Common myeloid progenitor, CD34-positive (primary cell): ENCODE measurements around the gene IGF1R.

Experiments used
- CTCF ChIA-PET: fragments of 350-600 bp; sonication (Branson Sonifier 250); formaldehyde crosslinking; loops from one replicate; lab custom pipeline; 2021; ENCODE audit warnings: antibody characterized with exemption; lab: Charles Lee
- POLR2A ChIA-PET: fragments of 350-600 bp; sonication (Branson Sonifier 250); formaldehyde crosslinking; loops from one replicate; lab custom pipeline; 2021; ENCODE audit warnings: antibody characterized with exemption; lab: Charles Lee
- DNase-seq, 3 donors: peaks; one replicate each; pipeline versions ENCODE4 v3.0.0 to v3.0.0-alpha.2; 2013
- H3K27ac ChIP-seq, 2 experiments: 1 replicate in 1 of 2; 2 replicates in 1 of 2; pipeline ENCODE4 v1.7.0; 2013; ENCODE audit warnings: inconsistent platforms in 2 of 2, low read length in 2 of 2, mild to moderate bottlenecking in 2 of 2, low read depth in 1 of 2, moderate library complexity in 1 of 2; ENCODE audit not compliant: severe bottlenecking in 2 of 2, insufficient read depth in 1 of 2, poor library complexity in 1 of 2
- H3K27me3 ChIP-seq, 5 experiments: replicated peaks in 2 of 5; 1 replicate in 3 of 5; 2 replicates in 2 of 5; pipeline versions ENCODE4 v1.6.1 to v1.7.0; 2013; ENCODE audit warnings: low read length in 4 of 5, mild to moderate bottlenecking in 2 of 5, moderate library complexity in 2 of 5, inconsistent platforms in 1 of 5; ENCODE audit not compliant: insufficient read depth in 5 of 5, control insufficient read depth in 4 of 5
- H3K36me3 ChIP-seq, 4 experiments: 1 replicate in 2 of 4; 2 replicates in 2 of 4; pipeline versions ENCODE4 v1.6.1 to v1.7.0; 2013; ENCODE audit warnings: low read length in 3 of 4, control low read depth in 1 of 4, mild to moderate bottlenecking in 1 of 4; ENCODE audit not compliant: control insufficient read depth in 4 of 4, insufficient read depth in 4 of 4
- H3K4me1 ChIP-seq, 4 experiments: 1 replicate in 3 of 4; 2 replicates in 1 of 4; pipeline versions ENCODE4 v1.6.1 to v1.7.1; 2013; ENCODE audit warnings: low read length in 3 of 4, mild to moderate bottlenecking in 3 of 4, control low read depth in 1 of 4, inconsistent platforms in 1 of 4, moderate library complexity in 1 of 4; ENCODE audit not compliant: control insufficient read depth in 4 of 4, insufficient read depth in 4 of 4; ENCODE audit errors: control extremely low read depth in 1 of 4
- H3K4me3 ChIP-seq, 7 experiments: 1 replicate in 4 of 7; 2 replicates in 3 of 7; pipeline versions ENCODE4 v1.5.1 to v1.7.0; 2013; ENCODE audit warnings: mild to moderate bottlenecking in 7 of 7, low read length in 6 of 7, moderate library complexity in 6 of 7, inconsistent platforms in 2 of 7, low read depth in 2 of 7, control low read depth in 1 of 7; ENCODE audit not compliant: insufficient read depth in 4 of 7, control insufficient read depth in 1 of 7; ENCODE audit errors: extremely low read depth in 1 of 7
- H3K9me3 ChIP-seq, 5 experiments: 1 replicate in 4 of 5; 2 replicates in 1 of 5; pipeline versions ENCODE4 v1.6.1 to v1.7.1; 2013; ENCODE audit warnings: low read length in 4 of 5, mild to moderate bottlenecking in 2 of 5, inconsistent platforms in 1 of 5, low read depth in 1 of 5, moderate library complexity in 1 of 5; ENCODE audit not compliant: control insufficient read depth in 4 of 5, insufficient read depth in 2 of 5; ENCODE audit errors: control extremely low read depth in 1 of 5
- WGBS: methylation state at CpG from one replicate; pipeline ENCODE4 v1.1.5; 2013; ENCODE audit not compliant: insufficient coverage; 5-methylcytosine and 5-hydroxymethylcytosine counted together

IGF1R gene

GRCh38 chr15:98737721-98738120, 89.4 kb downstream of the IGF1R start:
- no peak overlapping the region for H3K27ac ChIP-seq
- peaks cover 14 to 36% (median 22%) of the 10 kb centered on the region in 4 experiments for H3K4me1 ChIP-seq
- no peaks in the 10 kb centered on the region for H3K36me3 ChIP-seq
- WGBS = no CpG with 5 or more reads among the region's 7 CpGs
- no peaks in the 10 kb centered on the region for H3K27me3 ChIP-seq
- H3K4me3 ChIP-seq = no peak overlapping the region
- ChIA-PET CTCF (interaction anchor here (1.8 kb wide), 1 partner anchor 14 kb away, joined by 4 read pairs; no protein-coding TSS in a partner anchor), POLR2A (no interaction called here)
- DNase-seq = no peak
- H3K9me3 ChIP-seq = no peaks in the 10 kb centered on the region

- H3K27ac ChIP-seq = no peak overlapping the region
- ChIA-PET POLR2A (no interaction called here), CTCF (interaction anchor here (1.8 kb wide), 1 partner anchor 12 kb away, joined by 4 read pairs; no protein-coding TSS in a partner anchor)
Observed at GRCh38 chr15:98738689-98739401, 90.5 kb downstream of the IGF1R start.

GRCh38 chr15:98740295-98740694, 92.0 kb downstream of the IGF1R start:
- Histone ChIP-seq H3K27ac (no peak overlapping the region), H3K27me3 (no peaks in the 10 kb centered on the region), H3K4me1 (peaks cover 6 to 21% (median 13%) of the 10 kb centered on the region in 4 experiments), H3K4me3 (no peak overlapping the region), H3K9me3 (no peaks in the 10 kb centered on the region), H3K36me3 (no peaks in the 10 kb centered on the region)
- DNase-seq = no peak
- ChIA-PET CTCF (interaction anchor here (0.6 kb wide), 1 partner anchor 22 kb away, joined by 3 read pairs; no protein-coding TSS in a partner anchor), POLR2A (no interaction called here)
- 78% methylated on average over 4 of the region's 4 CpGs for WGBS

More at GRCh38 chr15:98738689-98739401, 90.5 kb downstream of the IGF1R start:
- Histone ChIP-seq H3K4me3 (no peak overlapping the region), H3K27me3 (no peaks in the 10 kb centered on the region), H3K9me3 (no peaks in the 10 kb centered on the region), H3K36me3 (no peaks in the 10 kb centered on the region), H3K4me1 (peaks cover 15 to 24% (median 19%) of the 10 kb centered on the region in 4 experiments)
- WGBS = 83% methylated on average over 7 of the region's 9 CpGs
- no peak for DNase-seq

GRCh38 chr15:98740963-98741362, 92.6 kb downstream of the IGF1R start:
- Histone ChIP-seq H3K4me1 (peaks cover 10 to 21% (median 18%) of the 10 kb centered on the region in 4 experiments), H3K4me3 (no peak overlapping the region), H3K27me3 (no peaks in the 10 kb centered on the region), H3K27ac (no peak overlapping the region), H3K36me3 (no peaks in the 10 kb centered on the region), H3K9me3 (no peaks in the 10 kb centered on the region)
- WGBS = 100% methylated on average over 1 of the region's 4 CpGs
- ChIA-PET POLR2A (no interaction called here), CTCF (interaction anchor here (0.6 to 0.7 kb wide), 2 partner anchors 12 to 22 kb away, joined by 3 read pairs; no protein-coding TSS in a partner anchor)
- DNase-seq = no peak

GRCh38 chr15:98743177-98743576, 94.8 kb downstream of the IGF1R start:
- H3K9me3 ChIP-seq = no peaks in the 10 kb centered on the region
- no peak overlapping the region for H3K4me3 ChIP-seq
- H3K36me3 ChIP-seq = no peaks in the 10 kb centered on the region
- DNase-seq = no peak
- POLR2A ChIA-PET = no interaction called here
- H3K27ac ChIP-seq = no peak overlapping the region
- H3K4me1 ChIP-seq = peaks cover 12 to 24% (median 23%) of the 10 kb centered on the region in 4 experiments
- 100% methylated on average over 2 of the region's 6 CpGs for WGBS
- CTCF ChIA-PET = interaction anchor here (2.1 kb wide), 1 partner anchor 11 kb away, joined by 7 read pairs; no protein-coding TSS in a partner anchor
- no peaks in the 10 kb centered on the region for H3K27me3 ChIP-seq

GRCh38 chr15:98744506-98744905, 96.2 kb downstream of the IGF1R start:
- H3K4me3 ChIP-seq = no peak overlapping the region
- no peak overlapping the region for H3K27ac ChIP-seq
- ChIA-PET CTCF (interaction anchor here (0.7 to 2.1 kb wide), 4 partner anchors 8 to 137 kb away, joined by 3 to 7 read pairs (median 5); no protein-coding TSS in a partner anchor), POLR2A (no interaction called here)
- no peaks in the 10 kb centered on the region for H3K36me3 ChIP-seq
- no peak for DNase-seq
- no peaks in the 10 kb centered on the region for H3K9me3 ChIP-seq
- no CpG with 5 or more reads among the region's 2 CpGs for WGBS
- H3K27me3 ChIP-seq = no peaks in the 10 kb centered on the region
- peaks cover 12 to 22% (median 21%) of the 10 kb centered on the region in 4 experiments for H3K4me1 ChIP-seq

DNA sequence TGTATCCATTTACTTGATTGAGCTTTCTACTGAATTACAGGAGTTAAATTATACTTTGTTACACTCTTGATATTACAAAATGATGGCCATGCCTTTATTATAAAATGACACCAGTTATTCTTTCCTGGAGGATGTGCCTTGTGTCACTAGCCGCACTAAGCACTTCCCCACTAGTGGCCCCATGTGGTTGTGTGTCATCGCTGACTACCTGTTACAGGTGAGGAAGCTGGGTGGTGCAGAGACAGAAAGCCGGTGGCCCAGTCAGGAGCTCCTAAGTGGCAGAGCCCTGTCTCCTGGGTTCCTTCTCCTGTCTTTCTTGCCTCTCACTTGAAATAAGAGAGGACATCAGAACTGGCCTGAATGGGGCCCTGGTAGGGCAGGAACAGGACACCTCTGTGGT, 96.8 kb downstream of the IGF1R start:
- Histone ChIP-seq H3K27me3 (no peaks in the 10 kb centered on the region), H3K9me3 (no peaks in the 10 kb centered on the region), H3K36me3 (no peaks in the 10 kb centered on the region), H3K4me3 (no peak overlapping the region), H3K27ac (no peak overlapping the region), H3K4me1 (peaks cover 12 to 22% (median 20%) of the 10 kb centered on the region in 4 experiments)
- no peak for DNase-seq
- ChIA-PET POLR2A (no interaction called here), CTCF (interaction anchor here (1.2 to 2.1 kb wide), 2 partner anchors 9 kb away, joined by 4 to 7 read pairs; no protein-coding TSS in a partner anchor)
- 75% methylated on average over 3 of the region's 3 CpGs for WGBS
